Small intestine (tissue), 7 donors: ENCODE measurements around the gene NME3. TPM values are rescaled to one million over a fixed set of nuclear protein-coding genes. Genes with fewer than 3 reads are reported as not detected.

Experiments used
- DNase-seq, 2 donors: peaks; one replicate each; pipeline versions ENCODE4 v3.0.0 to v3.0.0-alpha.2; 2013
- FAIRE-seq: peaks from 2 replicates; lab custom pipeline; 2012; peaks lifted over from hg19 to GRCh38; lab: Jason Lieb, UNC
- H3K27ac ChIP-seq, 3 donors: one replicate each; pipeline ENCODE4 v1.5.1; 2013; ENCODE audit warnings: low read length in 2 of 3, mild to moderate bottlenecking in 2 of 3, control low read depth in 1 of 3, inconsistent platforms in 1 of 3, low read depth in 1 of 3, moderate library complexity in 1 of 3
- H3K27me3 ChIP-seq, 3 donors: one replicate each; pipeline ENCODE4 v1.6.1; 2013; ENCODE audit warnings: low read length in 3 of 3, inconsistent platforms in 1 of 3; ENCODE audit not compliant: control insufficient read depth in 3 of 3, insufficient read depth in 3 of 3
- H3K36me3 ChIP-seq, 3 donors: one replicate each; pipeline ENCODE4 v1.6.1; 2013; ENCODE audit warnings: low read length in 3 of 3, inconsistent platforms in 1 of 3, low read depth in 1 of 3, mild to moderate bottlenecking in 1 of 3, moderate library complexity in 1 of 3; ENCODE audit not compliant: control insufficient read depth in 3 of 3, insufficient read depth in 2 of 3
- H3K4me1 ChIP-seq, 3 donors: one replicate each; pipeline ENCODE4 v1.6.1; 2013; ENCODE audit warnings: low read length in 2 of 3, inconsistent platforms in 1 of 3, low read depth in 1 of 3, mild to moderate bottlenecking in 1 of 3, moderate library complexity in 1 of 3; ENCODE audit not compliant: control insufficient read depth in 3 of 3, insufficient read depth in 2 of 3
- H3K4me3 ChIP-seq, 3 donors: one replicate each; pipeline ENCODE4 v1.5.1; 2013; ENCODE audit warnings: low read length in 3 of 3, control low read depth in 1 of 3, inconsistent platforms in 1 of 3, low read depth in 1 of 3, mild to moderate bottlenecking in 1 of 3, moderate library complexity in 1 of 3
- H3K9me3 ChIP-seq, 2 donors: one replicate each; pipeline ENCODE4 v1.6.1; 2013; ENCODE audit warnings: low read depth in 1 of 2, low read length in 1 of 2; ENCODE audit not compliant: control insufficient read depth in 2 of 2, insufficient read depth in 1 of 2
- WGBS, 3 donors: extraction: QIAGEN DNeasy Blood & Tissue Kit; methylation state at CpG; one replicate each; pipeline ENCODE4 v1.1.7; 2013; 5-methylcytosine and 5-hydroxymethylcytosine counted together
- polyA plus RNA-seq, 4 donors: library from polyadenylated mRNA; stranded (reverse) in 3 of 4; unstranded in 1 of 4; fragments of 200-250 nt in 3 of 4; fragments of 120-200 nt in 1 of 4; gene quantifications; one replicate each; pipeline versions ENCODE4 v1.2.1 to v1.2.3, GENCODE V29; 2013
- donor health status: healthy with polysubstance abuse.
- donor health status: control.
- donor health status: control.
- donor health status: Bipolar disorder and iron deficiency.
- donor health status: healthy.

NME3 gene
- polyA plus RNA-seq, 4 donors = 61.2 to 293 (median 153) TPM

DNA sequence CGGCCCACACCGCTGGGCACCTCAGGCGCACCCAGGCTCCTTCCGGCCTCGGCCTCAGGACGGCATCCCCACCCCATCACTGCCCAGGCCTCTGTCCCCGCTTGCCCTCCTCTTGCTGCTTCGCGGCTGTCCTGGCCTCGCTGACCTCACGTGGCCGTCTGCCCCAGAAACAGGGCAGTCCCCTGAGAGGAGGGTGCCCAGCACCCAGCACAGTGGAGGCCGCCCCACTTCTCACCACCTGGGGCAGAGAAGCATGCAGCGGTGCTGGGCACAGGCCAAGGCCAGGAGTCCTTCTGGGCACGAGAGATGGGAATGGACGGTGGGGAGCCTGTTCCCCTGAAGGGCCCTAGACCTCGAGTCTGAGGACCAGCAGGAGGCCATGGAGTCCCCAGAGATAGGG is 46.4 kb upstream of the NME3 start:
- H3K4me1 ChIP-seq = no peaks in the 10 kb centered on the region
- no peak for FAIRE-seq
- H3K27ac ChIP-seq = no peak overlapping the region

DNA sequence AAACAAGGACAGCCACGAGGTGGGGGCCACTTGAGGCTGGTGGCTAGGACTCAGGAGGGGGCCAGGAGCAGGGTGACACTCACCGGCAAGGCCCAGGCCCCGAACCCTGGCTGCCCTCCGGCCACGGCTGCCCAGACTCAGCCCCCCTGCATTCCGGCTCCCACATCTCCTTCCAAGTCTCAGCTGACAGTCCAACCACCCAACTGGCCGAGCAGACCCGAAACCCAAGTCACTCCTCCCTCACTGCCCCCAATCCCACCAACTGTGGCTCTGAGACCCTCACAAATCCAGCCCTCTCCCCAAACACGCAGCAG is 45.9 kb upstream of the NME3 start:
- no peak for DNase-seq
- H3K36me3 ChIP-seq = peaks cover 6 to 83% (median 11%) of the 10 kb centered on the region in 3 donors
- WGBS, 3 donors = 93 to 94% (median 93%) methylated on average over 8 to 9 of the region's 9 CpGs

More for the DNA sequence above, 46.4 kb upstream of the NME3 start:
- Histone ChIP-seq H3K4me3 (no peak overlapping the region), H3K27me3 (no peaks in the 10 kb centered on the region), H3K36me3 (peaks cover 6 to 87% (median 11%) of the 10 kb centered on the region in 3 donors), H3K9me3 (no peaks in the 10 kb centered on the region)
- WGBS, 3 donors = 92 to 94% (median 93%) methylated on average over 17 of the region's 17 CpGs
- no peak for DNase-seq

DNA sequence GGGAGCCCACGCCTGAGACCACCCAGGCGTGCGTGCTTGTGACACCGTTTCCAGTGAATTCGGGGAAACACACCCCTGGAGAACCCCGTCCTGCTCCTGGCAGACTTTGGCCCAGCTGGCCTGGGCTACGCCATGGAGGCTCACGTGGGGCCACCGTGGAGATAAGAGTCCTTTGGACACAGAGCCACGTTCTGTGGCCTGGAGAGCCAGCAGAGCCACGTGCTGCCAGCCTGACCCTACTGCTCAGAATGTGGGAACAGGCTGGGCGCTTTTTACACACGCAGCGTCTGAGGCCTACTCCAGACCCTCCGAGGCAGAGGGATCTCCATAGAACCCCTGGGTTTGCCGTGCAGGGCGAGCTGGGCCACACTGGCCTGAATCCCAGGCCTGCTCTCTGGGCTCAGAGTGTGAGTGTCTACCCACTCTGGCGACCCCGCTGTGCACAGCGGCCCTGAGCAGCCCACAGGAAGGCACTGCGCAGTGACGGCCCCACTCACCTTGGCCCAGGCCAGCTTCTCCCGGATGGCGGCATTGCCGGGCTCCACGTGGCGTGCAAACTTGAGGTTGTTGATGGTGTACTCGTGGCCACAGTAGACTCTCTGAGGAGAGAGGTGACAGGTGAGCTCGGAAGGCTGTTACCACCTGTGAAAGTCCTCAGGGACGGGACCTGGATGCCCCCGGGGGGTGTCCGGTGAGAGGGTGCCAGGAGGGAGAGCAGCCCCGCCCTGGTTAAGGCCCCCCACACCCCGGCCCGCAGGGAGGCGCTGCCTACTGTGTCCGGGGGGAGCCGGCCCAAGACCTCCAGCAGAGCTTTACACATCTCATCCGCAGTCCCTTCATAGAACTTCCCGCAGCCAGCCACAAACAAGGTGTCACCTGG is 45.3 kb upstream of the NME3 start:
- Histone ChIP-seq H3K27me3 (no peaks in the 10 kb centered on the region), H3K36me3 (peaks cover 6 to 77% (median 11%) of the 10 kb centered on the region in 3 donors), H3K4me1 (no peaks in the 10 kb centered on the region), H3K9me3 (no peaks in the 10 kb centered on the region), H3K4me3 (no peak overlapping the region), H3K27ac (no peak overlapping the region)
- no peak for DNase-seq
- 93 to 95% (median 93%) methylated on average over 35 to 40 of the region's 40 CpGs for WGBS, 3 donors
- no peak for FAIRE-seq

More for the DNA sequence above, 45.9 kb upstream of the NME3 start:
- H3K27me3 ChIP-seq = no peaks in the 10 kb centered on the region
- H3K27ac ChIP-seq = no peak overlapping the region
- FAIRE-seq = no peak
- no peaks in the 10 kb centered on the region for H3K4me1 ChIP-seq
- no peaks in the 10 kb centered on the region for H3K9me3 ChIP-seq
- H3K4me3 ChIP-seq = no peak overlapping the region

DNA sequence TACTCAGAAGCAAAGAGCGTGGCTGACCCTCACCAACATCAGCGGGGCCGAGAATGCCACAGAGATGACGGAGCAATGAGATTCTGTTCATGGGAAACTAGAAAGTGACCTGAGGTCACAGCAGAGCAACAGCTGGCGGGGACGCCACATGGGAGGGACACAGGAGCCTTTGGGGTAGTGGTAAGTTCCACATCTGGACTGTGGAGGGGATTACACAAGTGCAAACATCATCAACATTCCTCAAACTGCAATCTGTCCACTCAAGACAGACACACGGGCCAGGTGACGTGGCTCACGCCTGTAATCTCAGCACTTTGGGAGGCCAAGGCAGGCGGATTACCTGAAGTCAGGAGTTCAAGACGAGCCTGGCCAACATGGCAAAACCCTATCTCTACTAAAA is 44.1 kb upstream of the NME3 start:
- H3K27ac ChIP-seq = no peak overlapping the region
- no peaks in the 10 kb centered on the region for H3K4me1 ChIP-seq
- WGBS, 3 donors = 89 to 95% (median 93%) methylated on average over 11 of the region's 11 CpGs
- no peak for DNase-seq
- FAIRE-seq = no peak
- peaks cover 6 to 70% (median 11%) of the 10 kb centered on the region in 3 donors for H3K36me3 ChIP-seq
- H3K27me3 ChIP-seq = no peaks in the 10 kb centered on the region
- H3K4me3 ChIP-seq = no peak overlapping the region
- no peaks in the 10 kb centered on the region for H3K9me3 ChIP-seq

DNA sequence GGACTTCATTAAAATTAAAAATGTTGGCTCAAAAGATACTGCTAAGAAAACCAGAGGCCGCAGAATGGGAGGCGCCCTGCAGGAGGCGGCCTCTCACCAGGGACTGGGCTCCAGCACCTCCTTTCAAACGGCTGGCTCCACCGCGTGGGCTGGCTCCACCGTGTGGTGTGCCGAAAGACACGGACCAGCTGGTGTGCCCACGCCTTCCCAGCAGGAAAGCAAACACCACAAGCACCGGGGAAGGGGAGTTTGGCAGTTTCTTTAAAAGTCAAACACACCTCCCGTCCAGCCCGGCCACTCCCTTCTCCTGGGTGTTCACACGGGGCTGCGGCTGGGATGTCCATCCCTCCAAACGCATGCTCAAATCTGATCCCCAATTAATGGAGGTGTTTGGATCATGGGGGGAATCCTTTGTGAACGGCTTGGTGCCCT is 41.4 kb upstream of the NME3 start:
- FAIRE-seq (no peak), DNase-seq (peak; percentile 71 to 77)
- peaks cover 7 to 69% (median 9%) of the 10 kb centered on the region in 3 donors for H3K36me3 ChIP-seq
- no peaks in the 10 kb centered on the region for H3K9me3 ChIP-seq
- no peak overlapping the region for H3K27ac ChIP-seq
- no peaks in the 10 kb centered on the region for H3K27me3 ChIP-seq
- no peaks in the 10 kb centered on the region for H3K4me1 ChIP-seq
- H3K4me3 ChIP-seq = no peak overlapping the region
- whole genome bisulfite sequencing, 3 donors = 14 to 23% (median 23%) methylated on average over 17 of the region's 17 CpGs

DNA sequence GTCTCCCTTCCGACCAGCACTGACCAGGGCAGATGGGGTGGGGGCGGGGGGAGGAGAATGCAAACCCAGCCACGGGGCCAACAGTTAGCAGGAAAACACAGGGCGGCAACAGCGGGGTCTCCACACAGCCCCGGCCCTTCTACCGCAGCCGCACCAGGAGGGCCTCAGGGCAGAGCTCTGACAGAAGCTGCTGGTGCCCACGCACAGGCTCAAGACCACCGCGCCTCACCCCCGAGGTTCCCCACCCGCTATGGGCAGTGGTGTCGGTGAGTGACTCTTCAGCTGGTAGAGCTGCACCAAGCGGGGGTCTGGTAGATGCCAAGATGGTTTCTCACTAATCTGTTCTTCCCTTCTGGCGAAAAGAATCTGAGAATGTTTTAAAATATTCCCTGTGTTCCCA is 39.2 kb upstream of the NME3 start:
- no peaks in the 10 kb centered on the region for H3K27me3 ChIP-seq
- no peaks in the 10 kb centered on the region for H3K9me3 ChIP-seq
- no peak overlapping the region for H3K27ac ChIP-seq
- 96 to 97% (median 97%) methylated on average over 10 to 16 of the region's 16 CpGs for WGBS, 3 donors
- H3K4me3 ChIP-seq = no peak overlapping the region
- no peaks in the 10 kb centered on the region for H3K4me1 ChIP-seq
- peaks cover 4 to 60% (median 10%) of the 10 kb centered on the region in 3 donors for H3K36me3 ChIP-seq
- DNase-seq = no peak
- FAIRE-seq = no peak

DNA sequence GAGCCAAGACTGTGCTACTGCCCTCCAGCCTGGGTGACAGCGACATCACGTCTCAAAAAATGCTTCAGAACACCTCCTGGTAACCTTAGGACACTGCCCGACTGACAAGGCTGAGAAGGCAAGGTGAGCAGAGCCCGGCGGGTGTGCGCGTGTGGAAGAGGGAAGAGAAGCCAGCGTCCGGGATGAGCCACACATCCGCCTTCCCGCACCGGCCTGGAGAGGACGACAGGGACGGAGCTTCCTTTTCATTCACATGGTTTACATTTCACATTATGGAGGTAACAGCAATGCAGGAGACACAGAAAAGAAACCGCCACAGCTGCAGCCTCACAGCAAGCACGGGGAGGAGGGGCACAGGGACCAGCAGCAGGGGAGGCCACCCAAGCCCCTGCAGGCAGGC is 38.8 kb upstream of the NME3 start:
- no peaks in the 10 kb centered on the region for H3K9me3 ChIP-seq
- no peak for DNase-seq
- no peaks in the 10 kb centered on the region for H3K27me3 ChIP-seq
- FAIRE-seq = no peak
- H3K27ac ChIP-seq = no peak overlapping the region
- H3K4me3 ChIP-seq = no peak overlapping the region
- WGBS, 3 donors = 94 to 97% (median 96%) methylated on average over 16 of the region's 16 CpGs
- no peaks in the 10 kb centered on the region for H3K4me1 ChIP-seq
- peaks cover 4 to 58% (median 8%) of the 10 kb centered on the region in 3 donors for H3K36me3 ChIP-seq

DNA sequence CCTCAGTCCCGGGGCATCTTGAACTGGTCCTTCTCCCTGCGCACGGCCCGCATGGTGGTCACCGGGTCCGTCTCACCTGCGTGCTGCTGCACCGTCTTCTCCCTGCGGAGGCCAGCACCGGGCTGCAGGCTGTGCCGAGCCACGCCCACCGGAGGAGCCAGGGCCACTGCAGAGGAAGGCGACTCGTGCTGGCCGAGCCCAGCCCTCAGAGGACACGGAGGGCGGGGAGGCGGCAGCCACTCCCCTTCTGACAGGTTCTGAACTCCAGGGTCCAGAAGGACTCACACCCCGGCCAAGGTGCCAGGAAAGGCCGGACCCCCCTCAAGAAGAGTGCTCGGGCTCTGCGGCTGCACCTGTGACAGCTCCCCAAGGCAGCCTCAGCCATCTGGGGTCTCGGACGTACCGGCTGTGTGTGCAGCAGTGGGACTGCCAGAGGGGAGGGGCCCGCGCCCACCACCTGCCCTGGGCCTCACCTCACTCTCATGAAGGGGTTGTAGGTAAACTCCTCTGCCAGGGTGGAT is 38.0 kb upstream of the NME3 start:
- Histone ChIP-seq H3K36me3 (peaks cover 4 to 61% (median 5%) of the 10 kb centered on the region in 3 donors), H3K27ac (no peak overlapping the region), H3K9me3 (no peaks in the 10 kb centered on the region), H3K27me3 (no peaks in the 10 kb centered on the region), H3K4me3 (no peak overlapping the region), H3K4me1 (no peaks in the 10 kb centered on the region)
- FAIRE-seq (no peak), DNase-seq (peak; percentile 43 to 49)
- WGBS, 3 donors = 54 to 71% (median 59%) methylated on average over 22 to 28 of the region's 28 CpGs
